ENCODE measurements around the gene CDKAL1. TPM values are rescaled to one million over a fixed set of nuclear protein-coding genes. Genes with fewer than 3 reads are reported as not detected.

CDKAL1 gene
- total and polyA plus RNA-seq, 2 donors: 5.8 to 44.1 TPM

GRCh38 chr6:21264288-21265033 lies 730.2 kb downstream of the CDKAL1 start:
- DNase-seq (ENCODE audit: extremely low spot score): no peak
- Histone ChIP-seq H3K4me1 (ENCODE audit: insufficient read depth) (no peaks in the 10 kb centered on the region), H3K4me3 (ENCODE audit: low read depth, low read length) (no peak overlapping the region), H3K27ac (ENCODE audit: low read depth) (no peak overlapping the region), H3K36me3 (ENCODE audit: insufficient read depth) (no peaks in the 10 kb centered on the region)
- 63% methylated on average over 10 of the region's 10 CpGs for WGBS

- Histone ChIP-seq H3K27ac (ENCODE audit: low read depth) (no peak overlapping the region), H3K4me1 (ENCODE audit: insufficient read depth) (no peaks in the 10 kb centered on the region)
- WGBS: 93% methylated on average over 4 of the region's 4 CpGs
Observed at GRCh38 chr6:21265034-21265729, 730.9 kb downstream of the CDKAL1 start.

GRCh38 chr6:21265730-21266044 lies 731.4 kb downstream of the CDKAL1 start:
- H3K27ac ChIP-seq (ENCODE audit: low read depth): no peak overlapping the region
- DNase-seq (ENCODE audit: extremely low spot score): no peak
- H3K36me3 ChIP-seq (ENCODE audit: insufficient read depth): no peaks in the 10 kb centered on the region
- H3K4me1 ChIP-seq (ENCODE audit: insufficient read depth): no peaks in the 10 kb centered on the region
- no peak overlapping the region for H3K4me3 ChIP-seq (ENCODE audit: low read depth, low read length)
- 85% methylated on average over 2 of the region's 2 CpGs for WGBS

More at GRCh38 chr6:21265034-21265729, 730.9 kb downstream of the CDKAL1 start:
- H3K4me3 ChIP-seq (ENCODE audit: low read depth, low read length): no peak overlapping the region
- H3K36me3 ChIP-seq (ENCODE audit: insufficient read depth): no peaks in the 10 kb centered on the region
- DNase-seq (ENCODE audit: extremely low spot score): no peak

GRCh38 chr6:21270636-21271201 lies 736.5 kb downstream of the CDKAL1 start:
- Histone ChIP-seq H3K4me3 (ENCODE audit: low read depth, low read length) (no peak overlapping the region), H3K4me1 (ENCODE audit: insufficient read depth) (no peaks in the 10 kb centered on the region), H3K27ac (ENCODE audit: low read depth) (no peak overlapping the region), H3K36me3 (ENCODE audit: insufficient read depth) (no peaks in the 10 kb centered on the region)
- DNase-seq (ENCODE audit: extremely low spot score): no peak
- 78% methylated on average over 14 of the region's 14 CpGs for WGBS

- no peaks in the 10 kb centered on the region for H3K36me3 ChIP-seq (ENCODE audit: insufficient read depth)
- 93% methylated on average over 7 of the region's 7 CpGs for WGBS
- H3K4me3 ChIP-seq (ENCODE audit: low read depth, low read length): no peak overlapping the region
- H3K4me1 ChIP-seq (ENCODE audit: insufficient read depth): no peaks in the 10 kb centered on the region
- no peak overlapping the region for H3K27ac ChIP-seq (ENCODE audit: low read depth)
- DNase-seq (ENCODE audit: extremely low spot score): no peak
Observed at GRCh38 chr6:21271428-21272155, 737.3 kb downstream of the CDKAL1 start.

GRCh38 chr6:21273451-21273850 lies 739.2 kb downstream of the CDKAL1 start:
- WGBS: 87% methylated on average over 2 of the region's 2 CpGs
- no peak for DNase-seq (ENCODE audit: extremely low spot score)
- H3K4me1 ChIP-seq (ENCODE audit: insufficient read depth): no peaks in the 10 kb centered on the region

GRCh38 chr6:21274851-21275250 lies 740.6 kb downstream of the CDKAL1 start:
- no peak for DNase-seq (ENCODE audit: extremely low spot score)
- Histone ChIP-seq H3K27ac (ENCODE audit: low read depth) (no peak overlapping the region), H3K4me3 (ENCODE audit: low read depth, low read length) (no peak overlapping the region), H3K36me3 (ENCODE audit: insufficient read depth) (no peaks in the 10 kb centered on the region), H3K4me1 (ENCODE audit: insufficient read depth) (no peaks in the 10 kb centered on the region)
- WGBS: 84% methylated on average over 6 of the region's 6 CpGs

More at GRCh38 chr6:21273451-21273850, 739.2 kb downstream of the CDKAL1 start:
- no peak overlapping the region for H3K4me3 ChIP-seq (ENCODE audit: low read depth, low read length)
- H3K36me3 ChIP-seq (ENCODE audit: insufficient read depth): no peaks in the 10 kb centered on the region
- no peak overlapping the region for H3K27ac ChIP-seq (ENCODE audit: low read depth)

- WGBS: 59% methylated on average over 7 of the region's 7 CpGs
- H3K4me1 ChIP-seq (ENCODE audit: insufficient read depth): no peaks in the 10 kb centered on the region
- no peaks in the 10 kb centered on the region for H3K36me3 ChIP-seq (ENCODE audit: insufficient read depth)
- H3K4me3 ChIP-seq (ENCODE audit: low read depth, low read length): no peak overlapping the region
- no peak for DNase-seq (ENCODE audit: extremely low spot score)
- H3K27ac ChIP-seq (ENCODE audit: low read depth): no peak overlapping the region
Observed at GRCh38 chr6:21277601-21278374, 743.5 kb downstream of the CDKAL1 start.

GRCh38 chr6:21278375-21278745 lies 744.1 kb downstream of the CDKAL1 start:
- WGBS: 21% methylated on average over 4 of the region's 4 CpGs

GRCh38 chr6:21279619-21280018 lies 745.4 kb downstream of the CDKAL1 start:
- no peak overlapping the region for H3K4me3 ChIP-seq (ENCODE audit: low read depth, low read length)
- H3K27ac ChIP-seq (ENCODE audit: low read depth): no peak overlapping the region
- DNase-seq (ENCODE audit: extremely low spot score): no peak
- WGBS: 97% methylated on average over 5 of the region's 5 CpGs
- H3K4me1 ChIP-seq (ENCODE audit: insufficient read depth): no peaks in the 10 kb centered on the region
- no peaks in the 10 kb centered on the region for H3K36me3 ChIP-seq (ENCODE audit: insufficient read depth)

More at GRCh38 chr6:21278375-21278745, 744.1 kb downstream of the CDKAL1 start:
- H3K4me1 ChIP-seq (ENCODE audit: insufficient read depth): no peaks in the 10 kb centered on the region
- no peak overlapping the region for H3K4me3 ChIP-seq (ENCODE audit: low read depth, low read length)
- H3K36me3 ChIP-seq (ENCODE audit: insufficient read depth): no peaks in the 10 kb centered on the region
- DNase-seq (ENCODE audit: extremely low spot score): no peak
- no peak overlapping the region for H3K27ac ChIP-seq (ENCODE audit: low read depth)

GRCh38 chr6:21281366-21281765 lies 747.1 kb downstream of the CDKAL1 start:
- DNase-seq (ENCODE audit: extremely low spot score): no peak
- 89% methylated on average over 2 of the region's 2 CpGs for WGBS
- no peak overlapping the region for H3K4me3 ChIP-seq (ENCODE audit: low read depth, low read length)
- H3K36me3 ChIP-seq (ENCODE audit: insufficient read depth): no peaks in the 10 kb centered on the region
- no peaks in the 10 kb centered on the region for H3K4me1 ChIP-seq (ENCODE audit: insufficient read depth)
- no peak overlapping the region for H3K27ac ChIP-seq (ENCODE audit: low read depth)
